Suprapubic skin (tissue), 4 donors: ENCODE data around the gene ORMDL2.

Source experiments
- CTCF ChIP-seq, 2 donors: fragments of 200-600 bp in 1 of 2; fragments of 450-650 bp in 1 of 2; sonication (generic) in 1 of 2; IDR thresholded peaks; one replicate each; pipeline ENCODE4 v1.5.1; 2016 to 2019; ENCODE audit warnings: antibody characterized with exemption in 2 of 2, mild to moderate bottlenecking in 1 of 2, moderate library complexity in 1 of 2
- EP300 ChIP-seq: sonication (generic); formaldehyde crosslinking; IDR thresholded peaks from one replicate; pipeline ENCODE4 v1.6.1; 2017; ENCODE audit warnings: antibody characterized with exemption
- POLR2A ChIP-seq, 2 donors: fragments of 450-650 bp; IDR thresholded peaks; one replicate each; pipeline ENCODE4 v1.6.1; 2017; ENCODE audit warnings: antibody characterized with exemption in 2 of 2, mild to moderate bottlenecking in 2 of 2, moderate library complexity in 2 of 2
- POLR2AphosphoS5 ChIP-seq, 3 donors: sonication (generic); formaldehyde crosslinking; IDR thresholded peaks; one replicate each; pipeline ENCODE4 v1.6.1; 2017; ENCODE audit warnings: antibody characterized with exemption in 3 of 3

GRCh38 chr12:55806982-55807381 lies 10.9 kb upstream of the ORMDL2 start:
- TF ChIP-seq POLR2AphosphoS5 (IDR thresholded peaks at IDR 0.05) (no peak), EP300 (no peak), CTCF (IDR thresholded peaks at IDR 0.05) (no peak), POLR2A (IDR thresholded peaks at IDR 0.05) (no peak)
